GM21737 (cell line): Measurements from ENCODE around the gene TRIM62.
"Not testable (repeated sequence)": the region's sequence is repeated elsewhere in the genome, so short reads cannot be mapped to it uniquely, and the experiment has no call there.

ENCODE experiments used
- ATAC-seq: cut with Tn5 transposase; IDR thresholded peaks from one replicate; pipeline ENCODE4 v1.9.1; 2021; ENCODE audit warnings: mild to moderate bottlenecking, moderate library complexity; ENCODE audit not compliant: unreplicated experiment

The TRIM62 gene

GRCh38 chr1:33140153-33141149 lies 41.4 kb downstream of the TRIM62 start:
- no peak for ATAC-seq

- ATAC-seq, result no peak
Measured at GRCh38 chr1:33137800-33138199, 44.0 kb downstream of the TRIM62 start.

DNA sequence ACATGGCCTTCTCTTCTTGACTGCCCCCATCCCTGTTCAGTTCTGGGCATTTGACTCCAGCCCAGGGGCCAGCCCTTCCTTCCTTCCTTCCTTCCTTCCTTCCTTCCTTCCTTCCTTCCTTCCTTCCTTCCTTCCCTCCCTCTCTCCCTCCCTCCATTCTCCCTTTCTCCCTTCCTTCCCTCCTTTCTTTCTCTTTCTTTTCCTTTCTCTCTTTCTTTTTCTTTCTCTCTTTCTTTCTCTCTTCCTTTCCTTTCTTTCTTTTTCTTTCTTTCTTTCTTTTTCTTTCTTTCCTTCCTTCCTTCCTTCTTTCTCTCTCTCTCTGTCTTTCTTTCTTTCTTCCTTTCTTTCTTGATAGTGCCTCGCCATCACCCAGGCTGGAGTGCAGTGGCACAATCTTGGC lies 45.8 kb downstream of the TRIM62 start:
- ATAC-seq, result not testable (repeated sequence)

DNA sequence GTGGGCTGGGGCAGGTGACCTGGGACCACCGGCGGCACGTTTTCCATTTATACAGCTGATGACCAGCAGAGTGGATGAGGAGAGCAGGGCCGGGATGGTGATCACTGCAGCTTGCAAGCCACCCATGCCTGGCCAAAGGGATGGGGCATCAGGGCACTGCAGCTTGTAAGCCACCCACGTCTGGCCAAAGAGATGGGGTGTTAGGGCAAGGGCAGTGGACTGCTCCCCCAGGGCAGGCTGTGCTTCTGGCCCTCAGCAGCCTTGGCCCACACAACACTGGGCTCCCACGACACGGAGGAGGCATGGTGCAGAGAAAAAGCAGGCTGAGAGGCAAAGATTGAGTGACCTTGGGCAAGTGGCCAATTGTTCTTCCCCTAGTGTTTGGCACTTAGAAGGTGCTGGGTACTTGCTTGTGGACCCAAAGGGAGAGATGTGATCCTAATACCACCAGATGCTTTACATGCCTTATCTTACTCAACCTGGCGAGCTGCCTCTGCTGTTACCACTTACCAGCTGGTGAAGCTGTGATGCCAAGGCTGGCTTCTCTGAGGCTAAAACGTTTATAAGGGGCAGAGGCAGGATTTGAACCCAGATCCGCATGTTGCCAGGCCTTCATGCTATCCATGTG lies 48.3 kb downstream of the TRIM62 start:
- no peak for ATAC-seq

GRCh38 chr1:33132549-33132948 lies 49.3 kb downstream of the TRIM62 start:
- no peak for ATAC-seq

GRCh38 chr1:33131191-33131590 lies 50.7 kb downstream of the TRIM62 start:
- ATAC-seq, result no peak

DNA sequence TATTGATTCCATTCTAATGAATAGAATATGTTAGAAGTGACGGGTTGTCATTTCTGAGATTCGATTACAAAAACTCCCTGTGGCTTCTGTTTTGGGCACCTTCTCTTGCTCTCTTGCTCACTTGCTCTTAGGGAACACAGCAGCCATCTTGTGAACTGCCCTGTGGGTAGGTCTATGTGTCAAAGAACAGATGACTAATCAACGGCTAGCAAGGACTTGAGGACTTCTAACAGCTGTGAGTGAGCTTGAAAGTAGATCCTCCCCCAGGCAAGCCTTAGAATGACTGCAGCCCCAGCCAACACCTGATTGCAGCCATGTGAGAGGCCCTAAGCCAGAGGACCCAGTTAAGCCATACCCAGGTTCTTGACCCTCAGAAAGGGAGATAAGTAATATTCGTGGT lies 51.5 kb downstream of the TRIM62 start:
- ATAC-seq, result no peak

DNA sequence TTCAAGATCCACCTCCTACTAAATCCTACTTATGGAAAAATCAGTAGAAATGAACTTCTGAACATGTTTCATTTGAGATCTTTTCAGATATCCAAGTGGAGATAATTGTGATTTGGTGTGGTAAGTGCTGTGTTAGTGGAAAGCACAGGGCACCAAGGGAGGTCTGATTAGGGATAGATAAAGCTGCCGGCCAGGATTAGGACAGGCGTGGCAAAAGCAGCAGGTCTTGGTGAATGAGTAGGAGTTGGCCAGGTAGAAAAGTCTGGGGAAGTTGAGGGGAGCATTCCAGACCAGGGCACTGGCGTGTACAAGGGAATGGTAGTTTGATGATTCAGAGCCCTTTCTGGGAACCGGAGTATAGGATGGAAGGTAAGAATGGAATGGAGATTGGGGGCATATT lies 53.1 kb downstream of the TRIM62 start:
- no peak for ATAC-seq

GRCh38 chr1:33127001-33127823 lies 54.6 kb downstream of the TRIM62 start:
- peak; percentile 95 for ATAC-seq

DNA sequence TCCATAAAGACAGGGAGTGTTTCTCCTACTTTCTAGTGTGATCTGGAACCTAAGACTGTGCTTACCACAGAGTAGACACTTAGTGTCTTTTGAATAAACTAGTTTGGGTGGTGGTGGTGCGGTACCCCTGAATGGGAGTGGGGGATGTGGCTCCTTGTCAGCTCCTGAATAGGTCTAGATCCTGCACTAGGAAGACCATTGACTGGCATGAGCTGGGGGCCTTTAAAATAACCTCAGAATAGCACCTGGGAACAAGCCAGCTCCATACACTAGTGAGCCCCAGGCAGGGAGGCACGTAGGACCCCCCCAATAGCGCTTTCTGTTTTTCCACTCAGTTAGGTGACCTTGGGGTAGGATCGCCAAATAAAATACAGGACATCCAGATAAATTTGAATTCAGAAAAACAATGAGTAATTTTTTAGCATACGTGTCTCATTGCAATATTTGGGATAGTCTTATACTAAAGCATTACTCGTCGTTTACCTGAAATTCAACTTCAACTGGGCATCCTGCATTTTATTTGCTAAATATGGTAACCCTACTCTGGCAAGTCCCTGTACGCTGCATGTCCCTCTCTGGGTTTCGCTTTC lies 55.3 kb downstream of the TRIM62 start:
- no peak for ATAC-seq

DNA sequence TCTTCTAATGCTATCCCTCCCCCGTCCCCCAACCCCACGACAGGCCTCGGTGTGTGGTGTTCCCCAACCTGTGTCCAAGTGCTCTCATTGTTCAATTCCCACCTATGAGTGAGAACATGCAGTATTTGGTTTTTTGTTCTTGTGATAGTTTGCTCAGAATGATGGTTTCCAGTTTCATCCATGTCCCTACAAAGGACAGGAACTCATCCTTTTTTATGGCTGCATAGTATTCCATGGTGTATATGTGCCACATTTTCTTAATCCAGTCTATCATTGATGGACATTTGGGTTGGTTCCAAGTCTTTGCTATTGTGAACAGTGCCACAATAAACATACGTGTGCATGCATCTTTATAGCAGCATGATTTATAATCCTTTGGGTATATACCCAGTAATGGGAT lies 57.2 kb downstream of the TRIM62 start:
- not testable (repeated sequence) for ATAC-seq

DNA sequence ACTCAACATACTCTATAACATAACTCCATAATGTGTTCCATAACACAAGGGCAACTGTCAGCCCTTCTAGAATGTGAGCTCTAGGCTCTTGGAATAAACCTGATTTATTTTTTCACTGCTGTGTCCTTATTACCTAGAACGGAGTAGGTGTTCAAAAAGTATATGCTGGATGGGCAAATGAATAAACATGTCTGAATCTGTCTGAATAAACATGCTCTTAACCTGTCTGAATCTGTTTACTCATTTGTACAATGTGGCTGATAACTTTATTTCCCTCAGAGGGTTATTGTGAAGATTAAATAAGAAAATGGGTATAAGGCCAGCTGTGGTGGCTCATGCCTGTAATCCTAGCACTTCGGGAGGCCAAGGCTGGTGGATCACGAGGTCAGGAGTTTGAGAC lies 58.6 kb downstream of the TRIM62 start:
- ATAC-seq, result no peak

DNA sequence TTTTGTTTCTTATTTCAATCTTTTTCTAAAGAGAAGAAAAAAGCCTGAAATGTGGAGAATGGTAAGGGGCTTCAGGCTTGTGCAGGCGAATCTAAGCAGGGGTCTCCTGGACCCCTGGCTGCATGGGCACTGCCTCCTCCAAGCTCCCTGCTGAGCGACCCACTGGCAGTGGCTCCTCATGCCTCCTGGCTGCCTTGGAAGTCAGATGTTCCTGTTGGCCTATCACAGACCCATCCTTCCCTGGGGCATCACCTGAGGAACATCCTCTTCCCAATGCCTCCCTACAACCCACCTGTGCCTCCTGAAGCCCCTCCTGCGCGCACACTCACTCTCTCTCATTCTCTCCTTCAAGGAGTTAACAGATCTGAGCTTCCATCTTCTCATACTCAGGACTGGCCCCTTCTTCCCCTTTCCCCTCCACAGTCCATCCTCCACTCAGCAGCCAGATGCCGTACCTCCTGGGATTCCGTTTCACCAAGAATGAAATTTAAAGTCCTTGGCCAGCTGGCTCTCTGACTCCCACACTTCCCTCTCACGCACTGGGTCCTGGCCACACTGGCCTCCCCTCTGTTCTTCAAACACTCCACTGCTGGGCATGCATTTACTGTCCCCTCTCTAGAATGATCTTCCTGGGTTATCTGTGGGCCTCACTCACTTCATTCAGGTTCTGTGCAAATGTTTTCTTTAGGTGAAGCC lies 59.2 kb downstream of the TRIM62 start:
- ATAC-seq, result no peak

GRCh38 chr1:33121728-33122127 lies 60.1 kb downstream of the TRIM62 start:
- no peak for ATAC-seq

DNA sequence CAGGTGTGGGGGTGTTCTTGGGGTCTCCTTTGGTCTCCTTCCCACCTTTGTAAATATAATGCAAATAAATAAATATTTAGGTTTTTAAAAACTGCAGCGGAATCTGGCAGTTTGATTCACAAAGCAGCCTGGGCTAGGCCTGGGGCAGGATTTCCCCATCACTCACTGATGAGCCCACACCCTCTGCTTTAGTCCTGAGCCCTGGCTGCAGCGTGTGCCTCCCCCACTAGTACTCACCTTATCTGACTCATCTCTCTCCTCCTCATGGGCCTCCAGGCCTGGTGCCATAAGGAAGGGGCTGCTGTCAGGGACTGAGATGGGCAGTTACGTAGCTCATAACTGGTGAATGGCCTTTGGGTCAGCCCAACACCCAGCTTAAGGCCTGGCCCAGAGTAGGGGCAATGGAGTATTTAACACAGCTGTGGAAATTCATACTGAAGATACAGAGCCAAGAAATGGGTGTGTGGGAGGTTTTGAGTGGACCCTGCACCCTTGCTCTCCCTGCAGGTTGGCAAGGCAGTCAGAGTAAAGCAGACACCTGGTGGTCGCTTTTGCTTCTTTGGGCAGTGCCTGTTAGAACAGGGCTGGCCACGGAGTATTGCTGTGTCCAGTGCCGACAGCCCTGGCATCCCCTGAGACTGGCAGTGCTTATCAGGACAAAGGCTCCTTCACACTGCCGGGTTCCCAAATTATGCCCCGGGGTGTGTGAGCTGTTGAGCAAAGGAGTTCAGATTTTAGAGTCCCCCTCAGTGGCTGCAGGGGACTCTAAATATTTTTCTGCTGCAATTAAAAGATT lies 61.2 kb downstream of the TRIM62 start:
- ATAC-seq, result no peak

DNA sequence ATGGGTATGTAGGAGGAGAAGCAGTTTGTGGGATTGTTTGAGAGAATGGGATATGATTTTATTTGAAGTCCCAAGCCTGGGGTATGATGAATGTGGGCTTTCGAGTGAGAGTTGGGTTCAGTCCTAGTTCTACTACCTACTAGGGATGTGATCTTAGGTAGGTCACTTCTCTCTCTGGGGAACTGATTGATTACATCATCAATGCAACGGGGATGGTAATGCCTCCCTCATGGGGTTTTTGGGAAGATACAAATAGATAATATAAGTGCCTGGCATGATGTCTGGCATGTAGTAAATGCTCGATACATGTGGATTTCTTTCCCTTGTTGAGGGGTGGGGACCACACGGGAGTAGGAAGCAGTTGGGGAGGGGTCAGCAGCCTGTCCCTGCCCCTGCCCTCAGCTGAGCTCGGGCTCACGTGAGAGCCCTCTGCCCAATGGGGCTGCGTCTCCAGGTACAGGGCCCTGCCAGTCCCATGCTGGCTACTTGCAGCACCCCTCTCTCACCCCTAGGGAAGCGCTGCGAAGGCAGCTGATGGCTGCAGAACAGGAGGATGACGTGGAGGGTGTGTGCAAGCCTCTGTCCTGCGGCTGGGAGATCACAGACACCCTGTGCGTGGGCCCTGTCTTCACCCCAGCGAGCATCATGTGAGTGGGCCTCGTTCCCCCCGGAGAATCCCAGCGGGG lies 62.2 kb downstream of the TRIM62 start:
- no peak for ATAC-seq

DNA sequence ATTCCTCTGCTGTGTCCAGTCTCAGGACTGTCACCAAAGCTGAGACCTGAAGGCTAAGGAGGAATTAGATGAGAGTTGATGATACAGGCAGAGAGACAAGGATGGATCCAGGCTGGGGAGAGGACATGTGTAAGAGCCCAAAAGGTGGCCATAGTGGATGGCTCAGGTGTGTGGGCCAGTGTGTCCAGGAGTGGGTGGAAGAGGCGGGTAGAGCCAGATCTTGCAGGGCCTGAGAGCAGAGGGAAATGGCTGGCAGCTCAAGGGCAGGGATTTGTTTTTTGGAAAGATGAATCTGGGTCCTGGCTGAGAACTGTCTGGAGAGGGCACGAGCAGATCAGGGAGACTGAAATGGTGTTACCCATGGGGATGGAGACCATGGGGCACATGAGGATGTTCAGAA lies 62.8 kb downstream of the TRIM62 start:
- ATAC-seq, result no peak

DNA sequence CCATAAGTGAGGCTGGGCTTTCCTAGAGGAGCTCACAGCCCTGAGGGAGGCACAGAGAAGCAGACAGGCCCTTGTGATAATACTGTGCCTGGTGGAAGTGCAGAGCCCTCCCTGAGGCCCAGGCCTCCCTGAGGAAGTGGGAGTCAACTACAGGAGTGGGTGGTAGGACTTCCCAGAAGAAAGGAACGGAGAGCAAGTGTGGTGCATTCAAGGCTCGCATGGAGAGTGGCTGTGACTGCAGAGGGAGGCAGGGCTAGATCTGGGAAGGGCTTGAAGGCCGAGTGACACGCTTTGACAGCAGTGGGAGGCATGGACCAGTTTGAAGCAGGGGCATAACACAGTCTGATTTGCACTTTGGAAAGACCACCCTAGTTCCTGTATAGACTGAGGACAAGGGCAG lies 63.6 kb downstream of the TRIM62 start:
- no peak for ATAC-seq
